A673 (cell line): ENCODE measurements around the gene PRR20G. TPM values are rescaled to one million over a fixed set of nuclear protein-coding genes. Genes with fewer than 3 reads are reported as not detected.

Experiments
- BruUV-seq: library from RNA; stranded (reverse); fragments of 400-500 nt; replicated peaks from 2 replicates; lab custom pipeline; 2021; lab: Mats Ljungman, UMichigan
- CTCF ChIA-PET: fragments of 300-600 bp; sonication (Branson Sonifier 250); formaldehyde crosslinking; loops from one replicate; lab custom pipeline; 2022; ENCODE audit warnings: antibody characterized with exemption; lab: Charles Lee
- POLR2A ChIA-PET: fragments of 300-600 bp; sonication (Branson Sonifier 250); formaldehyde crosslinking; loops from one replicate; lab custom pipeline; 2022; ENCODE audit warnings: antibody characterized with exemption; ENCODE audit not compliant: low non-redundant PET; lab: Charles Lee
- DNase-seq: peaks from one replicate; pipeline ENCODE4 v3.0.0-alpha.2; 2015; ENCODE audit warnings: low spot score
- H3K27ac ChIP-seq: fragments of 200-600 bp; sonication (generic); 2 replicates; pipeline ENCODE4 v1.5.1; 2016; ENCODE audit warnings: mixed run types, low read depth, mild to moderate bottlenecking, mixed read lengths, antibody characterized with exemption, low read length; ENCODE audit not compliant: poor library complexity, severe bottlenecking
- H3K27me3 ChIP-seq: fragments of 200-600 bp; sonication (generic); replicated peaks from 2 replicates; pipeline ENCODE4 v1.6.1; 2017; ENCODE audit warnings: mixed run types, low read depth, mild to moderate bottlenecking, mixed read lengths, antibody characterized with exemption, low read length; ENCODE audit not compliant: insufficient read depth, poor library complexity
- H3K36me3 ChIP-seq: fragments of 200-600 bp; sonication (generic); 2 replicates; pipeline ENCODE4 v1.6.1; 2016; ENCODE audit warnings: mixed run types, mild to moderate bottlenecking, mixed read lengths, antibody characterized with exemption, low read length; ENCODE audit not compliant: insufficient read depth, poor library complexity, severe bottlenecking
- H3K4me1 ChIP-seq: fragments of 200-600 bp; sonication (generic); 2 replicates; pipeline ENCODE4 v1.6.1; 2017; ENCODE audit warnings: mixed run types, mild to moderate bottlenecking, mixed read lengths, antibody characterized with exemption, low read length; ENCODE audit not compliant: insufficient read depth, poor library complexity, severe bottlenecking
- H3K4me3 ChIP-seq: fragments of 200-600 bp; sonication (generic); 2 replicates; pipeline ENCODE4 v1.5.1; 2016; ENCODE audit warnings: low read depth, mixed run types, mild to moderate bottlenecking, mixed read lengths, low read length; ENCODE audit not compliant: poor library complexity, severe bottlenecking
- H3K9me3 ChIP-seq: fragments of 200-600 bp; sonication (generic); 2 replicates; pipeline ENCODE4 v1.6.1; 2016; ENCODE audit warnings: mixed run types, low read depth, mild to moderate bottlenecking, mixed read lengths, antibody characterized with exemption, low read length; ENCODE audit not compliant: poor library complexity, severe bottlenecking
- CTCF ChIP-seq: fragments of 300-800, 200-600 bp; sonication (generic); conservative IDR thresholded peaks from 2 replicates; pipeline ENCODE4 v1.5.1; 2017; ENCODE audit warnings: low read depth, mild to moderate bottlenecking, antibody characterized with exemption, low read length, moderate library complexity, mixed read lengths
- EZH2 ChIP-seq: fragments of 200-600 bp; sonication (generic); IDR thresholded peaks from 2 replicates; pipeline ENCODE4 v1.6.1; 2017; ENCODE audit warnings: borderline replicate concordance, low read depth, mild to moderate bottlenecking, mixed read lengths, antibody characterized with exemption, low read length; ENCODE audit not compliant: poor library complexity, severe bottlenecking
- intact Hi-C: fragments of 100-400 bp; cut with micrococcal nuclease; formaldehyde crosslinking; loops from one replicate; pipeline ENCODE4 v1.10.0; 2022; ENCODE audit not compliant: unreplicated experiment
- total RNA-seq: library from RNA; stranded (reverse); gene quantifications from 2 replicates; pipeline ENCODE4 v1.2.3, GENCODE V29; 2021

The PRR20G gene
- total RNA-seq, 1 experiment from 2014 or later, result not detected

DNA sequence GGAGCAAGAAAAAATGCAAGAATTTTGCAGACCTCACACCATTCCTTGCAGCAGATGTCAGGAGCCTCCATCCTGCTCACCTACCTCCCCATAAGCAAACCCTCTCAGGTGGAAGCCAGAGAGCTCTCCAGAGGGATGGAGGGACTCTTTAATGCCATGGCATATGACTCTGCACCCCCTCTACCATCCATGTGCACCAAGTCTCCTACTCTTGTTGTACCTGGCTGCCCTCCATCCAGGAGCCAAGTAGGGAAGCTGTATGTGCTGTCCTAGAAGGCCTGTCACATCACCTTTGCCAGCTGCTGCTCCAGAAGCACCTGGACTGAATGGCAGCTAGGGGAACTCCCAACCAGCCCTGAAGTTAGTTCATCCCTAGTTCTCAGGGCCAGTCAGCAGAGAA is 38.5 kb upstream of the PRR20G start:
- ChIA-PET POLR2A (no interaction called here), CTCF (no interaction called here)
- no TSS peak for BruUV-seq
- Histone ChIP-seq H3K4me1 (no peaks in the 10 kb centered on the region), H3K36me3 (no peaks in the 10 kb centered on the region), H3K27ac (no peak overlapping the region), H3K4me3 (no peak overlapping the region), H3K27me3 (peaks cover 10% of the 10 kb centered on the region), H3K9me3 (peaks cover 14% of the 10 kb centered on the region)
- intact Hi-C loops, result no loop called here
- no peak for DNase-seq
- TF ChIP-seq EZH2 (no peak), CTCF (no peak)

GRCh38 chr3:127325629-127325961 is 37.7 kb upstream of the PRR20G start:
- no peak overlapping the region for H3K4me3 ChIP-seq
- no peaks in the 10 kb centered on the region for H3K4me1 ChIP-seq
- H3K9me3 ChIP-seq, result peaks cover 11% of the 10 kb centered on the region
- no peak overlapping the region for H3K27ac ChIP-seq
- TF ChIP-seq EZH2 (no peak), CTCF (no peak)
- BruUV-seq, result no TSS peak
- peaks cover 10% of the 10 kb centered on the region for H3K27me3 ChIP-seq
- ChIA-PET POLR2A (no interaction called here), CTCF (no interaction called here)
- no peaks in the 10 kb centered on the region for H3K36me3 ChIP-seq
- no peak for DNase-seq
- intact Hi-C loops, result no loop called here

GRCh38 chr3:127324913-127325628 is 37.2 kb upstream of the PRR20G start:
- peaks cover 10% of the 10 kb centered on the region for H3K27me3 ChIP-seq
- CTCF ChIA-PET, result no interaction called here
- H3K4me1 ChIP-seq, result no peaks in the 10 kb centered on the region
- no peaks in the 10 kb centered on the region for H3K36me3 ChIP-seq
- DNase-seq, result no peak
- TF ChIP-seq CTCF (no peak), EZH2 (no peak)
- peaks cover 7% of the 10 kb centered on the region for H3K9me3 ChIP-seq
- POLR2A ChIA-PET, result no interaction called here
- no peak overlapping the region for H3K4me3 ChIP-seq
- BruUV-seq, result no TSS peak
- intact Hi-C loops, result no loop called here
- H3K27ac ChIP-seq, result no peak overlapping the region
